Umbilical cord (tissue), 2 donors: Measurements from ENCODE around the gene RPS5. TPM values are rescaled to one million over a fixed set of nuclear protein-coding genes. Genes with fewer than 3 reads are reported as not detected.

Source experiments
- DNase-seq: peaks from one replicate; pipeline ENCODE4 v3.0.0-alpha.2; 2015; ENCODE audit warnings: low spot score
- total RNA-seq: library from RNA; depleted of rRNA; stranded (reverse); fragments of >200 nt; gene quantifications from one replicate; pipeline ENCODE4 v1.2.3, GENCODE V29; 2014; ENCODE audit warnings: low replicate concordance; ENCODE audit not compliant: insufficient read depth

Gene RPS5
- total RNA-seq, 1 donor from 2014 or later: 1,414 TPM

- no peak for DNase-seq
Observed at GRCh38 chr19:58385313-58385890, 1.7 kb upstream of the RPS5 start.

DNA sequence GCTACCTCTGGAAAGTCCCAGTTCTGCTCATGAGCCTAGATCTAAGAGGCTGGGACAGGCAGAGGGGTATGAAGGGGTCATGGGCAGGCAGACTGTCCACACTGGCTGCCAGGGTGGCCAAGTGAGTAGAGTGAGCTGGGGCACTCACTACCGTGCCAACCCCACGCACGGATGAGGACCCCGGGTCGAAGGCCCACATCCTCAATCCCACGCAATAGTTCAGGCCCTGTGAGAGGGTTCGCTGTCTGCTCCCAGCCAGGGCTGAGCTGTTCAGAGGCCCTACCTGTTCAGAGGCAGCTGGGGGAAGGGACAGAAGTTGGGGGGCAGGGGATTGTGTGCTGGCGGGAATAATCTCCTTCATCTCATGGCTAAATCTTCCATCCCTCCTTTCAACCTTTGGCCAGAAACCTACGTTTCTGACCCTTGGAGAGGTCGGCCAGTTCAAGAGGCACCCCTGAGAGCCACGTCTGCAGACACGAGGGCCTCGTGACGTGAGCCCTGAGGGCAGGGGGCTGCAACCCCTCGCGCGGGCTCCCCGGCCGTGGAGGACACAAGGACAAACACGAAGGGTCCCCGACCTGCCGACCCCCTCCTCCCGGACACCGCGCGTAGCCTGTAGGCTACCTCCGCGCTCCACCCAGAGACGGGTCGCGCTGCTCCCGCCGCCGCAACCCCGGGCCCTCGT is 1.0 kb upstream of the RPS5 start:
- no peak for DNase-seq

DNA sequence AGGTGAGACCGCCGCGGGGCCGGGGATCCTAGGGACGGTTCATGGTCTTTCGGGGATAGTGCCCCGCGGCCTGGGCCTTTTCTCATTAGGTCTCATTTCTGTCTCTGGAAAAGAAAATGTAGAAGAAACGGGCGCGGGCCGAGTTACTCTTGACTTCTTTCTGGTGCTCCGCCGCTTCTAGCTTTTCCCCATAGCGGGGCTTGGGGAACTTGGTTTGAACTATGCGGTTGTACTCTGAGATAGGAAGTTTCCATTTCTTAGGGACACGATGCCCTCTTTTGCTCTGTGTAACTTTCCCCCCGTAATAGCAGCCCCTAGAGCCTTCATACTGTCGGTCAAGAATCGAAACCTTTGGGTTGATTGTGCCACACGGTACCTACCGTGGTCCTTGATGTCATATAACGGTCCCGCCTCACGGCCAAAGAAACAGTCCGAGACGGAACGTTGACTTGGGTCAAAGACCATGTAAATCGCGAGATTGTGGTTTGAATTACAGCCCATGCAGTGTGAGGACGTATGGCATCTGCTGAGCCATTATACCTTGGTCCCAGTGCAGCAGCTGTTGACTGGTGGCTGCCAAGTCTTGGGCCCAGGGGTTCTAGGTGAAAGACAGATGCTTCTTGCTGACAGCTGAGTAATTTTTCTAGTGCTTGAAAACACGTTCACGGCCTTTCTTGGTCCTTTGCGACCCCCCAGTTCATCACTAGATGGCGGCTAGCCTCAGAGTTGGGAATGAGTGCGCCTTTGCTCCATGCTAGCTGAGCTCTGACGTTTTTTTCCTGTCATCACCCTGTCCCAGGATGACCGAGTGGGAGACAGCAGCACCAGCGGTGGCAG is 487 bp downstream of the RPS5 start:
- DNase-seq: no peak

GRCh38 chr19:58388175-58388526 is 1.1 kb downstream of the RPS5 start:
- DNase-seq: no peak

GRCh38 chr19:58392945-58393724 is 6.1 kb downstream of the RPS5 start:
- DNase-seq: no peak

DNA sequence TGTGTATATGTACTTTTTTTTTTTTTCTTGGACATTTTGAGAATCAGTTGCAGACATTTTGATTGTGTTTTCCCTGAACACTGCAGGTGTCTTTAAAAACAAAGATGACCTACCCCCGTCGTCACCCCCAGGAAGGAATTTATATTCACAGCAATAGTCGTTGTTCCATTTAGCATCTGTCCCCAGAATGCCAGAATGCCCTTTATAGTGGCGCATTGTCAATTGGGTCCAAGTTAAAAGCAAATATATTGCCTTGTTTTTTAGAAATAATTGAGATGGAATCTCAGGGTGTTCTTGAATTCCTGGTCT is 6.6 kb downstream of the RPS5 start:
- DNase-seq: no peak

DNA sequence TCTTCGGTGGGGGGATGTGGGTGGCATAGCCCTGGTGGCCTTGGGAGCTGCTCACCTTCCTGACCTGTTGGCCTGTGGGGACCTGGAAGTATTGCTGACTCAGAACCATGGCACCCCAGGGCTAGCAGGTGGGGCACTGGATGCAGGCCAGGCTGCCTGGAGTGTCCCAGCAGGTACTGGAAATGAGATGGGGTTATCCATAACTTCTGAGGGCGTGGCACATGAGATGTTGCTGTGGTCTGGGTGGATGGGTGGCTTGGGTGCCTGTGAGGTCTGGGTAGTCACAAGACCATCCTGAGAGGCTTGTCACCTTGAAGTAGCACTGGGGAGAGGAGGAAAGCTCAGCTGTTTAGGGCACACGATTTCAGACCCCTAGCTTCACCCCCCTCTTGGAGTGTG is 7.8 kb downstream of the RPS5 start:
- DNase-seq: no peak

GRCh38 chr19:58395220-58395978 is 8.3 kb downstream of the RPS5 start, which contains the start of gene RNF225:
Gene RNF225, plus strand, starts transcription at chr19:58395656. Its CDS starts 434 bp downstream, at chr19:58396090.
- DNase-seq: no peak

DNA sequence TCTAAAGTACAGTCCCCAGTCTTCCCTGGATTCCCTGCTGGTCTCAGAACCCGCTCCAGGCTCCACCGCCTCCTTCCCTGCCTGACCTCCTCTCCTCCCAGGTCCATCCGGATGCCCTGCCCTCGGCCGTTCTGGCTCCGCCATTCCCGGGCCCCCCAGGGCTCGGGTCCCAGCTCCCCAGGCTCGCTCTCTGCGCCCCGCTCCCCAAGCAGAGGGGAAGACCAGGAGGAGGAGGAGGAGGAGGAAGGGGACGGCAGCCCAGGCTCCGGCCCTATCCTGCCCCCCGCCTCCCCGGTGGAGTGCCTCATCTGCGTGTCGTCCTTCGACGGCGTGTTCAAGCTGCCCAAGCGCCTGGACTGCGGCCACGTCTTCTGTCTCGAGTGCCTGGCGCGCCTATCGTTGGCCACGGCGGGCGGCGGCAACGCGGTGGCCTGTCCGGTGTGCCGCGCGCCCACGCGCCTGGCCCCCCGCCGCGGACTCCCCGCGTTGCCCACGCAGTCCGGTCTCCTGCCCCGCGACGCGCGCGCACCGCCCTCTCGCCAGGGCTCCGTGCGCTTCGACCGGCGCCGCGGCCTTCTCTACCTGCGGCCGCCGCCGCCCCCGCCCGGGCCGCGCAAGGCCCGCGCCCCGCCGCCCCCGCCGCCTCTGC is 9.0 kb downstream of the RPS5 start:
- DNase-seq: no peak

DNA sequence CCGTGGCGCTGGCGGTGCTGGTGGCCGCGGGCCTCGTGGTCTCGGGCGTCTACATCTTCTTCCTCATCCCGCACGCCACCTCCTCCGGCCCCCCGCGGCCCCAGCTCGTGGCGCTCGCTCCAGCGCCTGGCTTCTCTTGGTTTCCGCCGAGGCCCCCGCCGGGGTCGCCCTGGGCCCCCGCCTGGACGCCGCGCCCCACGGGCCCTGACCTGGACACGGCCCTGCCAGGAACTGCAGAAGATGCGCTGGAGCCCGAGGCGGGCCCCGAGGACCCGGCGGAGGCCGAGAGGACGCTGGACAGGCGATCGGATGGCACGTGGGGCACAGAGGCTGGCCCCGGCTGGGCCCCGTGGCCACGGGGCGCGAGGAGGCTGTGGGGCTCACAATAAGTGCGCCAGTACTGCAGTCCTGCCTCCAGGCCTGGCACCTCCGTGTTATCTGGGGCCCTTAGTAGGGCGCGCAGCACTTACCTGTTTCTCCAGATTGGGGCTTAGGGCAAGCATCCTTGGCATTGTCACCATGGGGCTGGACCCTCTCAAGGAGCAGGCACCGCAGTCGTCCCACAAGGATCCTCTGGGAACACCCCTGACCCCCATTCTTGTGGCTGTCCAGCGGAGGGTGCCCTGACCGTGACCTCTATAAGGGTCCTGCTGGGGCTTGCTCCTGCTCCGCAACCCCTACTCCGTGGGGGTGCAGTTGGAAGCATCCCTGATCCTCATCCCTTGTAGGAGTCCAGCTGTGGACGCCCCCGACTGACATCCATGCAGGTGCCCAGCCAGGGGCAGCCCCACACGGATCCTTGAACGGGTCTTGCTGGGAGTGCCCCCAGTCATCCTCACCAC is 9.8 kb downstream of the RPS5 start:
- DNase-seq: no peak

GRCh38 chr19:58397533-58398037 is 10.5 kb downstream of the RPS5 start:
- DNase-seq: no peak

GRCh38 chr19:58398087-58398486 is 11.0 kb downstream of the RPS5 start:
- DNase-seq: no peak

GRCh38 chr19:58398545-58398944 is 11.5 kb downstream of the RPS5 start:
- no peak for DNase-seq

DNA sequence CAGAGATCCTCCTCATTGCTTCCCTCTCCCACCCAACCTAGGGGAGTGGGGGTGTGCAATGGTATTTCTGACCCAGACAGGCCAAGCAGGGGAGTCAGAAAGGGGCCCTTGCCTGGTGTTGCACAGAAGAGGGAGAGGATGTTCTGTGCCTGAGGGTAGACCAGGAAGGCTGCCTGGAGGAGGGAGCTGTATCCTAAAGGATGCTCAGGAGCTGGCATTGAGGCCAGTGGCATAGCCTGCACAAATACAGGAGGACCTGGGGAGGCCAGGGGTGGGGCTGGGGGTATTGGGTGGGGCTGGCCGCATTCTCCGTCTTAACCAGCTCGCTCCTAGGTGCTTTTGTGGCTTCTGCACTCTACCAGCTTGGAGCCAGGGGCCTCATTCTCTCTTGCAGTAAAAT is 12.8 kb downstream of the RPS5 start:
- DNase-seq: no peak

GRCh38 chr19:58400316-58400915 is 13.3 kb downstream of the RPS5 start:
- no peak for DNase-seq

DNA sequence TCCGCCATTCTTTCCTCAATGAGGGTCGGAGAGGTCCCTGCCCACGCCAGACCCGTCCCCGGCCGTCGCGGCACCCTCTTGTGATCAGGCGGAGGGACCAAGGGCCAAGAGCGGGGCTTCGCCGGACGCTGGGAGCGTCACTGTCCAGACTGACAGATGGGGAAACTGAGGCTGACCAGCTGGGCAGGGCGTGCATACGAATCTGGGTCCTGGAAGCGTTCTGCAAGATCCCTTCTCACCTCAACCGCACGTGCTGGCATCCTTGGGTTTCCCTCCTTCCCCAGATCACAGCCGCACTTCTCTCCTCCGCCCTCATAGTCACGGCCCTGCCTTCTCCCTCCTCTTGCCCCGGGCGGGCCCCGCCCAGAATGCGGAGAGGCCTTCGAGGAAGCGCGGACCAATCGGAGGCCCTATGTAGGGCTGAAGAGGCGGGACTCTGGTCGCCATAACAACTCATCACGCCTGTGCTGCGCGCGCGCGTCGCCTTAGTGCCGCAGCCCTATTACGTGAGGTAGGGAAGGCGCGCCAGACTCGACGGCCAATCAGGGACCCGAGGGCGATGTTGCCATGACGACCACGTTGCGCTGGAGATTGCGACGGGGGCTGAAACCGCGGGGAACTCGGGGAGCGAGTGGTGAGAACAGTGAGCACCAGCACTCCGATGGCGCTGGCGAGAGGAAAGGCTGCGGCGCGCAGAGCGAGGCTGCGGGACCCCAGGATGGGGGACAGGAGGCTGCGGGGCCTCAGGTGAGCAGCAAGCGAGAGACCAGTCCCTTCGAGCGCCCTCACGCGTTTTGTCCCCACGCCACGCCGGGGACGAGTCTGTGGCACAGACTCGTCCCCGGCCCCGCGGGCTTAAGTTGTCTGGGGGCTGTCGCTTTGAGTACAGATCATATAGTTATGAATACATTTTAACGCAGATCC is 14.1 kb downstream of the RPS5 start:
- DNase-seq: peak; percentile 100

DNA sequence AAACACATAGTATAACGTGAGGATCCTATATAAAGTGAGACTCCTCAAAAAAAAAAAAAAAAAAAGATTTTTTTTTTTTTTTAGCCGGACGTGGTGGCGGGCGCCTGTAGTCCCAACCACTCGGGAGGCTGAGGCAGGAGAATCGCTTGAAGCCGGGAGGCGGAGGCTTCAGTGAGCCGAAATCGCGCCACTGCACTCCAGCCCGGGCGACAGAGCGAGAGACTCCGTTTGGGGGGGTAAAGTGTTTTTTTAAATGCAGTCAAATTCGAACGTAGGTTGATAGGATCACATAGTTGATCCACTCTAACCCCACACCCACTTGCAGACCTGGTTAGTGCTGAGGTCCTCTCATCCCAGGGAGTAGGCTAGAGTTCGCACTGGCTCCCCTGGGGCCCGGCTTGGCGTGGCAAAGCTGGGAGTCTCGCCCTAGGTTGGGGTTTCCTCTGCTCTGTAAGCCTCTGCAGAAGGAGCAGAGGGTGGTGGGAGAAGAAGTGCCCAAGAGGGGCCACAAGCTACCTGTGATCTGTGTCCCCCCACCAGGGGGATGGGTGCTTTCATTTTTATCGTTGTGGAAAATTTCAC is 14.9 kb downstream of the RPS5 start:
- DNase-seq: no peak
